Activated CD4-positive, CD25-positive, alpha-beta regulatory T cell treated with anti-CD3 and anti-CD28 coated beads, Interleukin-2, amount 50 U/mL, for 72 hours (primary cell): ENCODE data around the gene MRPS7.

Experiments used
- DNase-seq: peaks from one replicate; pipeline ENCODE4 v3.0.0; 2021

The MRPS7 gene

DNA sequence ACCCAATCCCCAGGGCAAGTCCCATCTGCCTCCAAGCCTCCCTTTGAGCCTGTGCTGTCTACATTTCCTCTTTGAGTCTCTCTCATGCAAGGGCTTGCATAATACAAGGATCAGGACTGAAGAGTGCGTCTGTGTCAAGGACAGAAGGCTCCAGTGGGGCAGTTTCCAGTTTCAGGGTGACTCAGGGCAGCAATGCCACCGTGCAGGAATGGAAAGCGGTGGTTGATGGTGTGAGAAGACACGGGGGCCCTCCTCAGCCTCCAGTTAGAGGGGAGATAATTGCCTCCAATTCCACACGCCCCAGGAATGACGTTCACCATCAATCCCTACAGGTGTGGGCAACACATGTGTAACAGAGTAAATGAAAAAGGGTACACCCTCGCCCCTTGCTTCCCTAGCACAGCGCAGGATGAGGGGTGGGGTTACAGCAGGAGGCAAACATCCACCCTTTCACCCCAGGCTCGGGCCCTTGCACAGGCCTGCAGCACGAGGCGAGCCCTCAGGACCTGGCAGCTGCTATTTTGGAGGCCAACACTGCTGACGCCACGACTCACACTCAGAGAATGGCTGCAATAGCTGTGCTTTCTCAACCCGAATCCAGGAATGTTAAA is 52.4 kb downstream of the MRPS7 start:
- DNase-seq = no peak

DNA sequence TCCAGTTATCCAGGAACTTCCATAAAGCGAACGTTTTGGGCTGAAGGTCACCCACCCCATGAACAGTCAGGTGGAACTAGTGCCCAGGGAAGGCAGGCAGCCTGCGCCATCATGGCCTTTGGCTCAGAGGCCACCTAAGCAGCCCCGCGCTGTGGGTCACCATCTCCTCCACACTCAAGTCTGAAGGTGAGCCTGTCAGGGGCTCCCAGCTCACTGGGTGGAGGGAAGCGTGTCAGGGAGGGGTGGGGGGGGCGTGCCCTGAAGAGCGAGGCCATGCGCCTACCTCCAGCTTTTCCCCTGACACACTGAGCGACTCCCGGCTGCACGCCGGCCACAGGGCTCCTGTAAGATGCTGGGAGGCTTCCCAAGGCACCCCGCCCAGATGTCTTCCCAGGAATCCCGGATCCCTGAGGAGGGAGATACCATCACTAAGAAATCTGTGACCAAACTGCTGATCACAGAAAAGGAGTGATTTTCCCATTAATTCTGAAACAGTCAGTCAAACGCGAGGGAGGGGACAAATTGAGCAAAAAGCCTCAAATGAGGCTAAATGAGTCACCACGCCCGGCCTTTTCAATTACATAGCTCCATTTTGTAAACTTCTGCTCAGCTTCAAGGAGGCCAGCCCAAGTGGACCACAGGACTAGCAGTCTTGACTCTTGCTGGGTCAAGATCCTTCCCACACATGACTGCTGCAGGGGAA is 54.0 kb downstream of the MRPS7 start:
- DNase-seq = no peak
